ENCODE measurements around the gene KCNAB2. TPM values are rescaled to one million over a fixed set of nuclear protein-coding genes. Genes with fewer than 3 reads are reported as not detected.
"Not testable (repeated sequence)": the region's sequence is repeated elsewhere in the genome, so short reads cannot be mapped to it uniquely, and the experiment has no call there.

Gene KCNAB2
- total RNA-seq, 1 experiment from 2014 or later = 11.0 TPM

GRCh38 chr1:6074192-6074901 lies 28.7 kb downstream of the KCNAB2 start:
- H3K4me3 ChIP-seq (ENCODE audit: low read depth, low read length) = no peak overlapping the region
- H3K27me3 ChIP-seq (replicated peaks; ENCODE audit: control insufficient read depth, insufficient read depth, low read length) = no peaks in the 10 kb centered on the region
- peaks cover 2% of the 10 kb centered on the region for H3K27me3 Mint-ChIP-seq (ENCODE audit: insufficient read depth, unreplicated experiment)
- no peak overlapping the region for H3K27ac Mint-ChIP-seq (ENCODE audit: unreplicated experiment)
- H3K4me1 ChIP-seq = no peaks in the 10 kb centered on the region
- no peak overlapping the region for H3K4me3 Mint-ChIP-seq (ENCODE audit: unreplicated experiment)
- CTCF ChIA-PET = interaction anchor here (0.6 kb wide), 1 partner anchor 290 kb away, joined by 4 read pairs; no protein-coding TSS in a partner anchor
- H3K9me3 Mint-ChIP-seq (ENCODE audit: unreplicated experiment) = no peaks in the 10 kb centered on the region
- TF ChIP-seq, protein P1, sequence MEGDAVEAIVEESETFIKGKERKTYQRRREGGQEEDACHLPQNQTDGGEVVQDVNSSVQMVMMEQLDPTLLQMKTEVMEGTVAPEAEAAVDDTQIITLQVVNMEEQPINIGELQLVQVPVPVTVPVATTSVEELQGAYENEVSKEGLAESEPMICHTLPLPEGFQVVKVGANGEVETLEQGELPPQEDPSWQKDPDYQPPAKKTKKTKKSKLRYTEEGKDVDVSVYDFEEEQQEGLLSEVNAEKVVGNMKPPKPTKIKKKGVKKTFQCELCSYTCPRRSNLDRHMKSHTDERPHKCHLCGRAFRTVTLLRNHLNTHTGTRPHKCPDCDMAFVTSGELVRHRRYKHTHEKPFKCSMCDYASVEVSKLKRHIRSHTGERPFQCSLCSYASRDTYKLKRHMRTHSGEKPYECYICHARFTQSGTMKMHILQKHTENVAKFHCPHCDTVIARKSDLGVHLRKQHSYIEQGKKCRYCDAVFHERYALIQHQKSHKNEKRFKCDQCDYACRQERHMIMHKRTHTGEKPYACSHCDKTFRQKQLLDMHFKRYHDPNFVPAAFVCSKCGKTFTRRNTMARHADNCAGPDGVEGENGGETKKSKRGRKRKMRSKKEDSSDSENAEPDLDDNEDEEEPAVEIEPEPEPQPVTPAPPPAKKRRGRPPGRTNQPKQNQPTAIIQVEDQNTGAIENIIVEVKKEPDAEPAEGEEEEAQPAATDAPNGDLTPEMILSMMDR (IDR thresholded peaks at IDR 0.05; ENCODE audit: insufficient read depth in 1 of 2, low read depth in 1 of 2, low read length in 1 of 2, severe bottlenecking in 1 of 2, unreplicated experiment in 1 of 2) = no peak
- intact Hi-C loops (cut with micrococcal nuclease; ENCODE audit: unreplicated experiment) = no loop called here
- H3K9me3 ChIP-seq = no peaks in the 10 kb centered on the region
- no peaks in the 10 kb centered on the region for H3K36me3 Mint-ChIP-seq (ENCODE audit: insufficient read depth, unreplicated experiment)
- H3K4me1 Mint-ChIP-seq (ENCODE audit: low read depth, unreplicated experiment) = no peaks in the 10 kb centered on the region
- POLR2A ChIA-PET = interaction anchor here (0.6 kb wide), 1 partner anchor 100 kb away, joined by 3 read pairs; no protein-coding TSS in a partner anchor
- DNase-seq = no peak
- no peaks in the 10 kb centered on the region for H3K36me3 ChIP-seq (ENCODE audit: control insufficient read depth, insufficient read depth, low read length)
- no TSS peak for BruUV-seq (replicated peaks)

DNA sequence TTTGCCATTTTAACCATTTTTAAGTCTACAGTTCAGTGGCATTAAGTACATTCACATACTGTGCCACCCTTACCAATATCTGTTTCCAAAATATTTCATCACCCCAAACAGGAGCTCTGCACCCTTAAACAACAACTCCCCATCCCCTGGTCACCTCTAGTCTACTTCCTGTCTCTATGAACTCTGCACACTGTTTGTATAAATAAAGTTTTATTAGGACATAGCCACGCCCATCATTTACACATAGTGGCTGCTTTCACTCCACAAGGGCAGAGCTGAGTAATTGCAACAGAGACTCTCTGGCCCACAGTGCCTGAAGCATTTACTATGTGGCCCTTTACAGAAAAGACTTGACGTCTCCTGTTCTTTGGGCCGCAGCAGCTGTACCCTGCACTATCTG lies 30.1 kb downstream of the KCNAB2 start:
- H3K4me1 ChIP-seq = no peaks in the 10 kb centered on the region
- no peak for DNase-seq
- Mint-ChIP-seq H3K4me1 (ENCODE audit: low read depth, unreplicated experiment) (no peaks in the 10 kb centered on the region), H3K9me3 (ENCODE audit: unreplicated experiment) (no peaks in the 10 kb centered on the region), H3K27me3 (ENCODE audit: insufficient read depth, unreplicated experiment) (peaks cover 2% of the 10 kb centered on the region), H3K36me3 (ENCODE audit: insufficient read depth, unreplicated experiment) (no peaks in the 10 kb centered on the region), H3K4me3 (ENCODE audit: unreplicated experiment) (no peak overlapping the region), H3K27ac (ENCODE audit: unreplicated experiment) (no peak overlapping the region)
- H3K4me3 ChIP-seq (ENCODE audit: low read depth, low read length) = no peak overlapping the region
- intact Hi-C loops (cut with micrococcal nuclease; ENCODE audit: unreplicated experiment) = no loop called here
- CTCF ChIA-PET = no interaction called here
- TF ChIP-seq, protein P1 (IDR thresholded peaks at IDR 0.05; ENCODE audit: insufficient read depth in 1 of 2, low read depth in 1 of 2, low read length in 1 of 2, severe bottlenecking in 1 of 2, unreplicated experiment in 1 of 2) = no peak
- H3K36me3 ChIP-seq (ENCODE audit: control insufficient read depth, insufficient read depth, low read length) = no peaks in the 10 kb centered on the region
- no peaks in the 10 kb centered on the region for H3K9me3 ChIP-seq
- no TSS peak for BruUV-seq (replicated peaks)
- POLR2A ChIA-PET = no interaction called here
- no peaks in the 10 kb centered on the region for H3K27me3 ChIP-seq (replicated peaks; ENCODE audit: control insufficient read depth, insufficient read depth, low read length)

DNA sequence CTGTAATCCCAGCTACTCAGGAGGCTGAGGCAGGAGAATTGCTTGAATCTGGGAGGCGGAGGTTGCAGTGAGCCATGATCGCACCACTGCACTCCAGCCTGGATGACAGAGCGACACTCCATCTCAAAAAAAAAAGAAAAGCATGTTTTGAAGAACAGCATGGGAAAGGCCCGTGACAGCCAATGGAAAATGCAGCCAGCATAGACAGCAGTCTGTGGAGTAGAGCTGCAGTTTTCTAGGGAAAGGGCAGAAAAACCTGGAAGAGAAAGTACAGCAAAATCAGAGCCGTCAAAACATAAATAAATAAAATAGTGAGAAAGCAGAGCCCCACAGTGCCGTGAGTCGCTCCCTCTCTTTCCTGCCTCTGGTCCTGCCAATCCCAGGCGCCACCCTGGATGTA lies 31.4 kb downstream of the KCNAB2 start:
- DNase-seq; H3K36me3 Mint-ChIP-seq (ENCODE audit: insufficient read depth, unreplicated experiment); POLR2A ChIA-PET; H3K9me3 ChIP-seq; H3K4me1 ChIP-seq; H3K27me3 ChIP-seq (replicated peaks; ENCODE audit: control insufficient read depth, insufficient read depth, low read length); H3K27me3 Mint-ChIP-seq (ENCODE audit: insufficient read depth, unreplicated experiment); intact Hi-C loops (cut with micrococcal nuclease; ENCODE audit: unreplicated experiment); H3K9me3 Mint-ChIP-seq (ENCODE audit: unreplicated experiment); BruUV-seq (replicated peaks); H3K4me3 ChIP-seq (ENCODE audit: low read depth, low read length); H3K36me3 ChIP-seq (ENCODE audit: control insufficient read depth, insufficient read depth, low read length); CTCF ChIA-PET; H3K27ac Mint-ChIP-seq (ENCODE audit: unreplicated experiment); H3K4me3 Mint-ChIP-seq (ENCODE audit: unreplicated experiment); H3K4me1 Mint-ChIP-seq (ENCODE audit: low read depth, unreplicated experiment): not testable (repeated sequence)
